HG03108 (cell line): ENCODE measurements around the gene TNRC6A.

Experiments
- ATAC-seq: cut with Tn5 transposase; IDR thresholded peaks from one replicate; pipeline ENCODE4 v1.9.1; 2021; ENCODE audit warnings: moderate library complexity; ENCODE audit not compliant: unreplicated experiment

The TNRC6A gene

GRCh38 chr16:24755201-24755874 is 25.9 kb downstream of the TNRC6A start:
- ATAC-seq, result no peak

- ATAC-seq, result no peak
Observed at GRCh38 chr16:24758373-24758772, 28.9 kb downstream of the TNRC6A start.

GRCh38 chr16:24759006-24759405 is 29.6 kb downstream of the TNRC6A start:
- ATAC-seq, result no peak

GRCh38 chr16:24761526-24761925 is 32.1 kb downstream of the TNRC6A start:
- ATAC-seq, result no peak

- no peak for ATAC-seq
Observed at GRCh38 chr16:24764916-24765315, 35.5 kb downstream of the TNRC6A start.

- ATAC-seq, result no peak
Observed at GRCh38 chr16:24766057-24766456, 36.6 kb downstream of the TNRC6A start.

GRCh38 chr16:24769806-24770205 is 40.4 kb downstream of the TNRC6A start:
- ATAC-seq, result no peak

- ATAC-seq, result no peak
Observed at GRCh38 chr16:24771132-24771778, 41.8 kb downstream of the TNRC6A start.

- ATAC-seq, result no peak
Observed at GRCh38 chr16:24771779-24772157, 42.3 kb downstream of the TNRC6A start.

GRCh38 chr16:24773771-24774427 is 44.4 kb downstream of the TNRC6A start:
- no peak for ATAC-seq

- no peak for ATAC-seq
Observed at GRCh38 chr16:24774510-24774909, 45.1 kb downstream of the TNRC6A start.

GRCh38 chr16:24775455-24775854 is 46.0 kb downstream of the TNRC6A start:
- no peak for ATAC-seq

- no peak for ATAC-seq
Observed at GRCh38 chr16:24776501-24777220, 47.2 kb downstream of the TNRC6A start.

- no peak for ATAC-seq
Observed at GRCh38 chr16:24778671-24779070, 49.2 kb downstream of the TNRC6A start.

- ATAC-seq, result no peak
Observed at GRCh38 chr16:24781256-24781655, 51.8 kb downstream of the TNRC6A start.

- no peak for ATAC-seq
Observed at GRCh38 chr16:24784121-24784520, 54.7 kb downstream of the TNRC6A start.

- no peak for ATAC-seq
Observed at GRCh38 chr16:24789881-24790280, 60.4 kb downstream of the TNRC6A start.

GRCh38 chr16:24800586-24800985 is 71.1 kb downstream of the TNRC6A start:
- ATAC-seq, result no peak

GRCh38 chr16:24801761-24802302 is 72.4 kb downstream of the TNRC6A start:
- ATAC-seq, result no peak

- no peak for ATAC-seq
Observed at GRCh38 chr16:24805484-24805883, 76.0 kb downstream of the TNRC6A start.

GRCh38 chr16:24807301-24807700 is 77.8 kb downstream of the TNRC6A start:
- no peak for ATAC-seq
